ENCODE results near the gene CRABP2.
A peak's percentile ranks its signal among the peaks of the same experiment; 100 is the strongest.

The CRABP2 gene

GRCh38 chr1:156741481-156741983 lies 36.1 kb upstream of the CRABP2 start:
- no peak for DNase-seq (ENCODE audit: low read depth)

GRCh38 chr1:156740741-156741480 lies 35.5 kb upstream of the CRABP2 start, which contains the start of gene MRPL24:
Gene MRPL24, minus strand, starts transcription at chr1:156741088. Its CDS starts 2,384 bp downstream, at chr1:156738704.
- DNase-seq (ENCODE audit: low read depth) = peak; percentile 99

- DNase-seq (ENCODE audit: low read depth) = no peak
Observed at GRCh38 chr1:156740237-156740740, 34.9 kb upstream of the CRABP2 start.

DNA sequence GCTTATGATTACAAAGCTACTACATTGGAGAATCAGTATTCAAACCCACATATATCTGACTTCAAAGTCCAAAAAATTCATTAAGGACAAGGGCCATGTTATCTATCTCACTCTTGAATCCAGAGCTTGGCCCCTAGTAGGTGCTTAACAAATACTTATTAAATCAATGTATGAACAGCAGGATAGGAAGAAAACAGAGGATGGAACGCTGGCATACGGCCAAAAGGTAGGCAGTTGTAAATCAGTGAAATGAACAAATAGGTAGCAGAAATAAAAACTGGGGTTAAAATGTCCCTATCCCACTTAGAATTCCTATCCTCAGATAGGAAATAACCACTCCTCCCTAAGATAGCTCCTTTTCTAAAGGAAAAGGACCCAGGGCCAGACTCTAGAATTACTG lies 33.5 kb upstream of the CRABP2 start:
- DNase-seq (ENCODE audit: low read depth) = no peak

DNA sequence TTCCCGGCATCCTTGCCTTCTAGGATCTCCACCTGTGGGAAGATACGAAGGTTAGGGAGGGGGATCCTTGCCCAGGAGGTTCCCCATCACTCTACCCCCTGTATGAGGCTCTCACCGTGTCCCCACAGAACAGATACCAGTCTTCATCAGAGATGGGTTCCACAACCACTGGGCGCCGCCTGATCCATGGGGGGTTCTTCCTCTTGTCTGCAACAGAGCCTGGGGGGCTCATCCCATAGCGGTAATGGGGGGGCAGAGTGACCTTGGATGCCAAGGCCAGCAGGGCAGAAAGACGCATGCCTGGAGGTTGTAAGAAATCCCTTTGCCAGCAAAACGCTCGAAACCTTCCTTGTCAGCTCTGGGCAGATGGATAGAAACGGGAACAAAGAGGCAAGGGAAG lies 33.0 kb upstream of the CRABP2 start:
- no peak for DNase-seq (ENCODE audit: low read depth)

- DNase-seq (ENCODE audit: low read depth) = no peak
Observed at GRCh38 chr1:156733989-156734584, 28.7 kb upstream of the CRABP2 start.

GRCh38 chr1:156728599-156729462 lies 23.4 kb upstream of the CRABP2 start, which contains the start of gene ISG20L2:
Gene ISG20L2, minus strand, starts transcription at chr1:156728766. Its CDS starts 1,114 bp downstream, at chr1:156727652.
- DNase-seq (ENCODE audit: low read depth) = peak; percentile 97

DNA sequence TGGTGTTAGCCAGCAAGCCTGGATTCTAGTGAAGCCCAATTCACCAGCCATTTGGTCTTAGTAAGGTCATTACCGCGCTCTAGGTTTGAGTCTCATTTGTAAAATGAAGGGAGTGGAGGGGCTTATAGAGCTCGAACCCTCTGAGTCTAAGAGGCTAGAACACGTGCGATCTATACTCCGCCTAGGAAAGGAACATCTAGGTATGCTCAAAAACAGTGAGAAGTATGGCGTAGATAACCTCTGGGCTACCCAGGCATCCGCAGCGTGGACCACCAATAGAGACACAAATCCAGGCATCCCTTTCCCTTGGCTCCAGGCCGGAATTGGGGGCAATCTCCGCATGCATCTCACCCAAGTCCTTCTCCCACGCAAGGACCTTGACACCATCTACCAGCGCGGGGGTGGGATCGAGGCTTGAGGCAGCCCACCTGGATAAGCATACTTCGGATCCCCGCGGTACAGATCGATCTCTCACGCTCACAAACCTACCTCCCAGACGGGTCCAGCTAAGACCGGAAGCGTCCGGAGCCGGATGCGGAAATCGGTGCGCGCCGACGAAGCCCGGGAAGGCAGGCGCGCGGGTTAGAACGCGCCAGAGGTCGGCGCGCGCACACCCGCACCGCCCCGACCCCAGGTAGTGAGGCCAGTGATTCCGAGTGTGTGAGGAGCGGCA lies 22.7 kb upstream of the CRABP2 start, which contains the start of gene METTL25B:
METTL25B (plus strand) TSS at position 544 of the 673 bp plus-strand sequence. CDS start 636 bp downstream, outside the sequence.
- no peak for DNase-seq (ENCODE audit: low read depth)

GRCh38 chr1:156727492-156727891 lies 22.1 kb upstream of the CRABP2 start:
- no peak for DNase-seq (ENCODE audit: low read depth)

DNA sequence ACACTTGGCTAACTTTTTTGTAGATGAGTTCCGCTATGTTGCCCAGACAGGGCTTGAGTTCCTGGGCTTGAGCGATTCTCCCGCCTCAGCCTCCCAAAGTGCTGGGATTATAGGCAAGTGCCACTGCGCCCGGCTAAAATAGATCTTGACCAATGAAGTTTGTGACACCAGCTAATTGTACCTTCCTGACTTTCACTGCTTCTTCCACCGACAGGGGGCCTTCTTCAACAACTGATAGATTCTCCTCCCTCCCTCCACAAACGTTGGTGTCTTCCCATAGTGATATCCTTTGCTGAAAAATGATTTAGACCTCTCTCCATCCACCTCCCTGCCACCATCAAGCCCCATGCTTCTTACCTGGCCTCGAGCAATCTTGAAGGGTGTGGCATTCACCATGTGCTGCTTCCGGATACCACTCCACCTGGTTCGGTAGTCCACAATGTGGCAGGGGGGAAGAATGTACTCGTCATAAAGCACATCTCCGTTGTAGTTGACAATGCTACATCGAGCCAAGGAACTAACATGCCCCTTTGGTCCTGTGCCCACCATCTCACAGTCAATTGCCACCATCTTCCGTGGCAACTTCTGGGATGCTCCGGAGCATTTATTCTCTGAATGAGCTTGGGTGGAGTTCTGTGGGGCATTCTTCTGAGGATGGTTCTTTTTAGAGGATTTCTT lies 21.3 kb upstream of the CRABP2 start:
- no peak for DNase-seq (ENCODE audit: low read depth)

- DNase-seq (ENCODE audit: low read depth) = peak; percentile 89
Observed at GRCh38 chr1:156725683-156726280, 20.4 kb upstream of the CRABP2 start.

DNA sequence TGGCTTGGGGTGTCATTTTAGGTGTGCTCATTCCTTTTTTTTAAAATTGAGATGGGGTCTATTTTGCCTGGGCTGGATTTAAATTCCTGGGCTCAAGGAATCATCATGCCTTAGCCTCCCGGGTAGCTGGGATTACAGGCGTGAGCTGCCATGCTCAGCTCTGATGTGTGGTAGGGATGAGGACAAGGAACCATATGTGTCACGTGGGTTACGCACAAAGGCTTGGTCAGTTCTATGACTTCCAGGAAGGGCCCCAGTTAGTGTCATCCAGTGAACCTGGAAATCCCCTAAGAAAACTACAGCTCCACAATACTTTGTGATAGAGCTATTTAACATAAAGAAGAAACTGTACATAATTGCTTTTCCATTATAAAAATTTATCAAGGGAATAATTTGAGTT lies 16.2 kb upstream of the CRABP2 start:
- no peak for DNase-seq (ENCODE audit: low read depth)

DNA sequence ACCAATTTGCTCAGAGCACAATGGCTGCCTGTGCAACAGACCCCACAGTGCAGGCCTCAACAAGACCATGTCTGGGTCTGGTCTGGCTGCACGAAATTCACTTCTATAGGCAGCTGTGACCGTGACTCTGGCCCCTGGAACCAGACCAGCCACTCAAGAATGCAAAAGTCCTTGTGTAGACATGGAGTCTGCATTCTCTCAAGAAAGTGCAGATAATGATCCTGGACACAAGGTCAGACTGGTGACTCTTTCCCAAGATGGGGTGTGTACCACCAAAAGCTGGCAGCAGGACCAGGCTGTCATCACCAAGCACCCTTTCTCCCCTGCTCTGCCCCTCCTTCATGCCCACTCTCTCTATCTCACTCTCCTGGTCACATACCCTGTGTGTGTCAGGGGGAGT lies 15.7 kb upstream of the CRABP2 start:
- no peak for DNase-seq (ENCODE audit: low read depth)

- no peak for DNase-seq (ENCODE audit: low read depth)
Observed at GRCh38 chr1:156717351-156717750, 12.0 kb upstream of the CRABP2 start.

GRCh38 chr1:156714830-156715229 lies 9.4 kb upstream of the CRABP2 start:
- no peak for DNase-seq (ENCODE audit: low read depth)

- no peak for DNase-seq (ENCODE audit: low read depth)
Observed at GRCh38 chr1:156712626-156713025, 7.2 kb upstream of the CRABP2 start.

- no peak for DNase-seq (ENCODE audit: low read depth)
Observed at GRCh38 chr1:156711011-156711817, 5.8 kb upstream of the CRABP2 start.

GRCh38 chr1:156709757-156710489 lies 4.5 kb upstream of the CRABP2 start:
- no peak for DNase-seq (ENCODE audit: low read depth)

DNA sequence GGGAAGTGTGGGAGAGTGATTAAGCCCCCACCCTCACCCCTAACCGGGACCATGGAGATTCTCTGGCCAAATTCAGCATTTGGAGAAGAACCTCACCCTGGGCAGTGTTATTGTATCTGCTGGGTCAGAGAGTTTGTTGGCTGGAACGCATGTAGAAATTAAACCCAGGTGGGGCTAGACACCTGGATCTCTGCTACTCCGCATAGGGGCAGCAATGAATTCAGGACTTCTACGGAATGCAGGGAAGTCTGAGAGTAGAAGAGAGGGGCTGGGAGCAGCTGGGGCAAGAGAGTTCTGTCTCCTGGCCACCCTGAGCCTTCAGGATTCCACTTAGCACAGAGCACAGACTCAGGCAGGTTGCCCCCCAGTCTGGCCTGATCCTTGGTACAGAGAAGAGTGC lies 3.6 kb upstream of the CRABP2 start:
- DNase-seq (ENCODE audit: low read depth) = no peak

Data from fibroblast of the conjunctiva (primary cell).